ENCODE results near the gene DUT.
"Not testable (repeated sequence)": the region's sequence is repeated elsewhere in the genome, so short reads cannot be mapped to it uniquely, and the experiment has no call there.

DUT gene

DNA sequence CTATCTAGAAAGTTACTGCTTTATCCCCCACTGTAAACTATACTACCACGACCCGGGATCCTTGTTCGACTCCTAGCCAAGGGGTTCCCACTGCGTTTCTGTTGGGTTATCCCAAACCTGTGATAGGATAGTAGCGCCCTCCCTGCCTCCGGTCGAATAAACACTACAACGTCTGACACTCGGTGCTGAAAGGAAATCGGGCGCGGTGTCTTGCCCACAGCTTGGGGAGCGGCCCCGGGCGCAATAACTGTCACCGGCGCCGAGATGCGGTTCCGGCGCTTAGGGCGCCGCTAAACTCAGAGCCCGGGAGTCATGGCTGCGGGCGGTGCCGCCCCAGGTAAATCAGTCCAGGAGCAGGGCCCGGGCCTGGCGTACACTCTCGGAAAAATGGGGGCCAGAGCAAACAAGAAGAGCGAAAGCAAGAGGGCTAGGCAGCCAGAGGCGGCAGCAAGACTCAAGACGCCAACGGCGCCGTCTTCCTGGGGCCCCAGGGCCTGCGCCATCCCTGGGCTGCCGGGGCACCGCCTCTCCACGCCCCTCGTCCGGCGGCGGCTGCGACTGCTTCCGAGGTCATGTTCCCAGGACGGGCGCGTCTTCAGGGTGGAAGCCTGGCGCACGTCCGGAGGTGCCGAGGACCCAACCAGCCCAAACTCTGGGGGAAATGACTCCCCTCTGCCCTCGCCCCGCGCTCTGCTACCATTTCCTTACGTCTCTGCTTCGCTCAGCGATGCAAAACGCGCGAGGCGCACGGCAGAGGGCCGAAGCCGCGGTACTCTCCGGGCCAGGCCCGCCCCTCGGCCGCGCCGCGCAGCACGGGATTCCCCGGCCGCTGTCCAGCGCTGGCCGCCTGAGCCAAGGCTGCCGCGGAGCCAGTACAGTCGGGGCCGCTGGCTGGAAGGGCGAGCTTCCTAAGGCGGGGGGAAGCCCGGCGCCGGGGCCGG, at the start of gene DUT:
Gene DUT, plus strand, starts transcription at position 575 of the 941 bp plus-strand sequence. Its CDS starts 87 bp downstream, at position 662.
- DNase-seq = peak; percentile 59 to 91 (median 83)

DNA sequence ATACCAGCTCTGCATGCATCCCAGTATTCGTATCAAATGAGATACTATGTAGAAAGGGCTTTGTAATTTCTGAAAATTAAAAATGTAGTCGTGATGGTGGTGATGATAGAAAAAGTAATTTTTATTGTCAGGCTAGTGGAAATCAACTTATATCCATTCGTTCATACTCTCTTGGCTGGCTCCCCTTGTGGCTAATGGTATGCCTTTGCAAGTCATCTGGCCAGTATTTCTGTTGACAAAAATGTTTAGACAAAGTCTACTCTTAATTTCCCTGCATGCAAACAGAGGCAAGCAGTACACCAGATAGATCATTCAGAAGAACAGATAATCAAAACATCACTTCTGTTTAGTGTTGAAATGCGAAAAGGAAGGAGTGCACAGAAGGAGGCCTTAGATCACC, 49.6 kb upstream of the DUT start:
- DNase-seq = no peak

DNA sequence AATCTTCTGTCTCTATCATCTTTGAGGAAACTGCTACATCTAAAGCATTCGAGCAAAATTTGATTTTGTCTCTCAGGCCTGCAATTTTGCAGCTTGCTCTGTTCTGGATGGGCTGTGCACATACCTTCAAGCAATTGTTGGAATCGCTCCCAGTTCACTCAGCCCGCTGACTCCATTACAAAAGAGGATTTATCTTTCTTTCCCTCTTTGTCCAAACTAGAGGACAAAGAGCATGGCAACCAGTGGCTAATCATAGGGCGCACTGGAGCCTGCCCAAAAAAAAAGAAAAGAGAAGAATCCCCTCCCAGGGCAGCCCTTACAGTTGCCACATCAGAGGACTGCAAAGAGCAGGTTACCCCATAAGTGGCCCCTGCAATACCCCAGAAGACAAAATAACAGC, 49.0 kb upstream of the DUT start:
- no peak for DNase-seq

DNA sequence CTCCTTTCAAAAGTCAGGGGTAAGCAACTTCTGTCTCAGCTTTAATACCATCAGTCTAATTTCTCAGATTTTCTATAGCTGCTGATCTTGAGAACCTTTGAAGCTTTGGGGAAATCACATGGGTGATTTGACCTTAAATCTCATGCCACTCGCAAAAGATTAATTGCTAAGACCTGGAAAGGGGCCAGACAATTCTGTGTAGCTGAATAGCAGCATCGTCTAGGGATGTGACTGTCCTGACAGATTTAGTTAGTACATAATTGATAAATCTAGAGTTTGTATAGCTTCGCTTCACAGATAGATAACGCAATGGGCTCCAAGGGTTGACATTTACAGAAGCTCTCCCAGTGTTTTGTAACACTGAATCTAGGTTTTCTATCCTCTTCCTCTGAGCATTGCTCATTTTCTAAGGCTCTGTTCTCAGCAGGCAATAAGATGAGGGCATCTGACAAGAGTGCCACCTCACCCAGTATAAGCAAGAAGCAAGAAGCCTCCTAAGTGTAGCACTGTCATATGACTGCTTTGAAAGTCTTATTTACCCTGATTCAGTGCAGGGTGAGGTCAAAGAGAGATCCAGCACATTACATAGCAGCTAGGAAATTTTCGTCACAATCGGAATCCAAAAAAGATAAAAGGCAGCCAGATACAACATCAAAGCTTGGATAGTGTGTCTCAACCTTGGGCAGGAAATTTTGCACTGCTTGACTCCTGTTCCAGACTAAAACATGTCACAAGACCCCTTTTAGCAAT, 47.7 kb upstream of the DUT start:
- peak in 1 of 3 experiments; percentile 36 for DNase-seq

DNA sequence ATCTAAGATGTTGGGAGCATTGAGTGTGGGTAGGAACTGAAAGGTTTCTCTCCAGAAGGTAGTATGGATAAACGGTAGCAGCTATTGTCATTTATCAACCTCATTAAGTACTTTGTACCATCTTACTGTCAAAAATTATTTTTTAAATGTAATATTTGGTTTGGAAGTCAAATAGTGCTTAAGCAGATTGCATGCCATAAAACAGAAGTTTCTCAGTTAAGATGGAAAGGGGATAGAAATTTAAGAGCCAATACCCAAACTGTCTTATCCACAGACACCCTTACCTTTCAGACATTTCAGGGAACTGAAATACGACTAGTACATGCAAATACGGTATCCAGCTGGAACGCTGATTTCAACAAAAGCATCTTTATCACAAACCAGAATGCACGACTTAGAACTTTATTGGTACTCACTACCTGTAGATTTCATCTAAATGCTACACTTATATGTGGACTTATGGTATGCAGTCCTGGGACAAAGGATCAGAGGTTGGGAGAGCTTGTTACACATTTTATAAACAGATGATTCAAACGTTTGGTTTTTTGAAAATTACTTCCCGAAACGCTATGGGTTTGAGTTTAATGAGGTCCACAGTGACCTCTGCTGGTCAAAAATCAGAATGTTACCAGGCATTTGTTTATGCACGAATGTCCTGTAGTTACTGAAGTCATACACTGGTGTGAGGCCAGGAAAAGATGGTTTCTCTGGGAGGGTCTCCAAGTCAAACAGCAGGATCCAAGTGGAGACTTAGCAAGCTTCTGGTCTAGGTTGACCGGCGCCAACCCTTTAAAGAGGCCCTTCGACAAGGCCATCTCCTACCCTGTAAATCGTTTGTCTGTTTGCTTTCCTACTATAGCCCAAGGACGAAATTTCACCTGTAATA, 45.7 kb upstream of the DUT start:
- peak; percentile 40 to 86 (median 67) for DNase-seq

DNA sequence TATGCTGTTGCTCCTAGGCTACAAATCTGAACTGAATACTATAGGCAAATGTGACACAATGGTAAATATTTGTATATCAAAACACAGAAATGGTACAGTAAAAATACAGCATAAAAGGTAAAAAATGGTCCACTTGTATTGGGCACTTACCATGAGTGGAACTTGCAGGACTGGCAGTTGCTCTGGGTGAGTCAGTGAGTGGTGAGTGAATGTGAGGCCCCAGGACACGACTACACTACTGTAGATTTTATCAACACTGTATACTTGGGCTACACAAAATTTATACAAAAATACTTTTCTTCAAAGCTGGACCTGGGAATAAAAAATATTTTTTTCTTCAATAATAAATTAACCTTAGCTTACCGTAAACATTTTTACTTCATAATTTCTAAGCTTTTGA, 41.6 kb upstream of the DUT start:
- DNase-seq = no peak

DNA sequence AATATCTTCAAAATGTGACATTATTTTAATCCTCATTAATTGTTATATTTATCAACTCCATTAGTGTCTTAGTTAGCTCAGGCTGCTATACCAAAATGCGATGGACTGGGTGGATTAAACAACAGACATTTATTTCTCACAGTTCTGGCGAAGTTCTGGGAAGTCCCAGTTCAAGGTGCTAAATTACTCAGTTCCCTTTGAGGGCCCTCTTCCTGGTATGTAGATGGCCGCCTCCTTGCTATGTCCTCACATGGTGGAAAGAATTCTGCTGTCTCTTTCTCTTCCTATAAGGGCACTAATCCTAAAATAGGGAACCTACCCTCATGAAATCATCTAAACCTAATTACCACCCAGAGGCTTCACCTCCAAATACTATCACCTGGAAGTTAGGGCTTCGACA, 38.8 kb upstream of the DUT start:
- no peak for DNase-seq

DNA sequence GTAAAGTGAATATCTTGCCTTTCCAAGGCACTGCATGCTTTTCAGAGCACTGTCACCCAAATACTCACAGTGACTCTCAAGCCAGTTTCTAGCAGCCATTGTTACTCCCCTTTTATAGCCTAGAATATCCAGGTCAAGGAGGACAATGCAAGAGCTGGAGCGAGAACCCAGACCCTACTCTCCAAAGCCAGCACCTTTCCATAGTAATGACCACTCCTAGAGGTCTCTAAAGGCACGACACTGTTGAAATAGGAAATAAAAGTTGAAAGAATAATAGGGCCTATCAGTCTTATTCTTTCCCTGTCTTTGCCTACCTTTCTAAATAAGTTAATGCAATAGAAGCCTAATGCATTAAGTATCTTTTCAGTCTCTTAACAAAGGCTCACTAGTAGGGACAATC, 33.6 kb upstream of the DUT start:
- DNase-seq = no peak

DNA sequence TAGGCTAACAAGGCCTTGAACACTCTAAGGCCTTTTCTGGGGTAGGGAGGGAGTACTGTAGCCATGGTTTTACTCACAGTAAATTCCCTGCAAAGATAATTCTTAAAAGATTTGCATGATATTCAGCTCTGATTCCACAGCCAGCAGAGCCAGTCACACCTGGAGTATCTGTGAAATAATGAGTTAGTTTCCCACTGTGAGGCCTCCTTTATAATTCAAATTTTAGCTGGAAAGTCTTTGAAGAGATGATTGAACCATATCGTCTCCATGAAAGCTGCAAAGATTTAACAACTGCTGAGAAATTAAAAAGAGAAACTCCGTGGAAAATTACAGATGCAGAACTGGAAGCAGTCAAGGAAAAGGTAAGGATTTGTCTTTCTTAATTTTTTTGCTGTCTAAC, 32.3 kb upstream of the DUT start:
- peak in 1 of 3 experiments; percentile 24 for DNase-seq

DNA sequence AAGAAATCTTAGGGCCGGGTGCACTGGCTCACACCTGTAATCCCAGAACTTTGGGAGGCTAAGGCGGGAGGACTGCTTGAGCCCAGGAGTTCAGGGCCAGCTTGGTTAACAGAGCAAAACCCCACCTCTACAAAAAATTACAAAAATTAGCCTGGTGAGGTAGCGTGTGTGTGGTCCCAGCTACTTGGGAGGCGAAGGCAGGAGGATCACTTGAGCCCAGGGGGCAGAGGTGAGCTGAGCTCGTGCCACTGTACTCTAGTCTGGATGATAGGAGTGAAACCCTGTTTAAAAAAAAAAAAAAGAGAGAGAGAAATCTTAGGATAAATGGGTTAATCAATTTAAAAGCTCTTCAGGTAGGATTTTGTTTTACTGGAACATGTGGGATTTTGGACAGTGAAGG, 31.2 kb upstream of the DUT start:
- DNase-seq = no peak

DNA sequence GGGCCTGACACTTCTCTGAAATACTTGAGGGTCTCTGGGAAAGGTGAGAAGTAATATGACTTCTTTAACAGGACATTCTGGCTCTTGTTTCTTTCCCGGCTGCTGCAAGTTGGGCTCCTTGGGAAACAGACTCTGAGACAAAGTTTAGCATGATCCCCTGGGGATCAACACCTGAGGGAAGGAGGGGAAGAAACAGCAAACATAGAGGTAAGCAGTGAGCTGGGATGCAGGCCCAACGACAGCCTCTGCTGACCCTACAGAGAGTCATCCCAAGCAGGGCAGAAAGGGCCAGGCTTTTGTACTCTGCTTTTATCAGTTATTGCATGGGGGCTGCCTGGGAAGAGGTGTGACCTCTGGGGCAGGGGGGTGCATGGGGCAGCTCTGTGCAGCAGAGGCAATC, 26.8 kb upstream of the DUT start:
- DNase-seq = no peak

DNA sequence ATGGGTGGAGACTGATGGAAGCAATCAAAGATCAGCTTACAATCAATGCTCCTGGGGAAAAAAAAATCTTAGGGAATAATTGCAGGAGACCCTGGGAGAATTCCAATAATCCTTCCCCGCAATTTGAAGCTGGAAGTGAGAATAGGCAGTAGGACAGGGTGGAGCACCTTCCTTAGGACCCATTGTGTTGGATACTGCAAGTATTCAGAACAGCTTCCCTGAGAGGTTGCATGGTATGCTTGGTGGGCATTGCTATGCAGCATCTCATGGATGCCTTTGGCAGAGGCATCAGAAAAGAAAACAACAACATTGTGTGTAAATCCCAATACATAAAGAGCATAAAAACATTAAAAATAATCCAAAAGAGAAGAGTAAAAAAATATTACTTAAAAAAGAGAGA, 24.6 kb upstream of the DUT start:
- DNase-seq = no peak

DNA sequence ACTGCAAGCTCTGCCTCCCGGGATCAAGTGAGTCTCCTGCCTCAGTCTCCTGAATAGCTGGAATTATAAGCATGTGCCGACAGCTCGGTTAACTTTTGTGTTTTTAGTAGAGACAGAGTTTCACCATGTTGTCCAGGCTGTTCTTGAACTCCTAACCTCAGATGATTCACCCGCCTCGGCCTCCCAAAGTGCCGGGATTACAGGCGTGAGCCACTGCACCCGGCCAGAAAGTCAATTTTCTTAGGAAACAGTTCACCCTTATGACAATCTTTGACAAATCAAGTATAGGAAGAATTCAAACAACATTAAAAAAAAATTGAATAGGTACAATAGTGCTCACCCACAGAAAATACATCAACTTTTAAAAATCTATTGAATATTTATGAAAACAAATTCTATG, 23.6 kb upstream of the DUT start:
- no peak for DNase-seq

DNA sequence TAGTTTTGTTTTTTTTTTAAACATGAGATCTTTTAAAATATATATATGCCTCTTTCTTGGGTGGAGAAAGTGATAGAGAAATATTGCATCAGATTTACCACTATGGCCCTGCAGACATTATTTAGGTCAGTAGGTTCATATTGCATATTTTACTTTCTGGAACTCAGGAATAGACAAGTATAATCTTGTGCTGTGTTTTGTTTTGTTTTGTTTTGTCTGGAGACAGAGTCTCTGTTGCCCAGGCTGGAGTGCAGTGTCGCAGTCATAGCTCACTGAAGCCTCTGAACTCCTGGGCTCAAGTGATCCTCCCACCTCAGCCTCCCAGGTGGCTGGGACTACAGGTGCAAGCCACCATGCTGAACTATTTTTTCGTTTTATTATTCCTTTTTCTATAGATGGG, 21.5 kb upstream of the DUT start:
- DNase-seq = no peak

DNA sequence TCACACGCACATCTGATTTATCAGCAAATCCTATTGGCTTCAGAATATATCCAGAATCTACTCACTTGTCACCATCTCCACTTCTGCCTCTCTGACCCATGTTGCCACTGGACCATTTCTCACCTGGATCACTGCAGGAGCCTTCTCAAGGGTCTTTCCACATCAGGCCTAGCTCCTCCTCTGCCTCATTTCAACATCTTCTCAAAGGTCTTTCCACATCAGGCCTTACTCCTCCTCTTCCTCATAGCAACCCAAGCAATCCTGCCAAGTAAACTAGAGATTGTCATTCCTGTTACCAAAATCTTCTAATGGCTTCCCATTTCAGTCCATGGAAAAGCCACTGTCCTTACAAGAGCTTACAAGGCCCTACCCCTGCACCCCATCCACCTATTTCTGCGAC, 18.0 kb upstream of the DUT start:
- no peak for DNase-seq

DNA sequence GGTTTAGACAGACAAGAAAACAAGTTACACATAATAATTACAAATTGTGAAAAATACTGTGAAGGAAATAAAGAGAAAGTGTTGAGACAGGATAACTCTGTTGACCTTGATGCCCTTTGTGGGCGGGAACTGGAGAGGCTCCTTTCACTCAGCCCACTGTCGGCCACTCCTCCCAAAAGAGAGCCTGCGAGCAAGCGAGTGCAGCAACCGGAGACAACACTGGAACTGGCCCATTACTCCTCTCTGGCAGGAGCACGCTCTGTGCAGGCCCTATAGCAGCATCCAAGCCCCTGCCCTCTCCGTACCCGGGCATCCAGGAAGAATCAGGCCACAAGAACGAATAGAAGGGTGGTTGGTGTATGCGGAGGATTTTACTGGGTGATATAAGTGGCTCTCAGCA, 16.2 kb upstream of the DUT start:
- no peak for DNase-seq

DNA sequence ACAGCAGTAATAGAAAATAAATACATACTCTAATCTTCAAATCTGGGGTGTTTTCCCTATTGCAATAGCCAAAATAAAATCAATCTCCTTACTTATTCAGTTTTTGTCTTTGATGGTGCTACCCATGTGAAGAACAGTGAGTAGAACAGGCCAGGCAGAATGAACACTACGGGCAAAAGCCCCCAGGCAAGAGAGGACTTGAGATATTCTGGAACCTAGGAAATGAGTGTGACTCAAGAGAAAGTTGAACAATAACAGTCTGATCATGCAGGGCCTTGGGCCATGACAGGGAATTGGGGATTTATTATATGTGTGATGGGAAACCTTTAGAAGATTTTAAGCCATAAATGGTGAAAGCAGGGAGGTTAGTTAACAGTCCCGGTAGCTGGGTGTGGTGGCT, 14.0 kb upstream of the DUT start:
- no peak for DNase-seq

DNA sequence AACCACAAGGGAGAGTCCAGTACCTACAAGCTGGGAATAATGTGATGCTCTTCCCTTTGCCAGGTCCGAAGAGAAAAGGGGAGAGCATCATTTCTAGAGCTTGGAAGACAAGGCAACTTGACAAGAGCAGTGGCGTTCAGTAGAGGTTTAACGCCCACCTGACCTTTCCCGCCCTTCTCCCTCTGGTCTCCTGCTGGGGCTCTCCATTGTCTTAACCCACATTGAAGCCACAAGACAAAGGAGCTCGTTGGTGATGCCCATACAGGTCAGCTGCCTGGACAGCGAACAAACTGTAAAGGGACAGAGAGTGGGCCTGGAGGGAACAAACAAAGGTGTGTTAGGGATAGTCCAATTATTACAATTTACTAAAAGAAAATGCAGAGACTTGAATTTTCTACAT, 13.1 kb upstream of the DUT start:
- DNase-seq = peak in 1 of 3 experiments; percentile 7

DNA sequence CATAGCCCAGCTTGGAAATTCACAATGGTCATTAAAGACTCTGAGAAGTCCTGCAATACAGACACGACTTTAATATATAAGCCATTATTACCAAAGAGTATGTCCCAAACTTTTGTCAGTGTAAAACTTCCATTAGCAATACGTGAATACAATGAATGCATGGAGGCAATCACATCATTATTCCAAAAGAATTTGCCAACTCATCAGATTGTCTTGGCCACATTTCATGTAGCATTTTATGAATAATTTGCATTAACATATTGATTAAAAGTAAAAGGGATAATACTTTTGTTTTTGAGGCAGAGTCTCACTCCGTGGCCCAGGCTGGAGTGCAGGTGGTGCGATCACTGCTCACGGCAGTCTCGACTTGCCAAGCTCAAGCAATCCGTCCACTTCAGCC, 7.9 kb upstream of the DUT start:
- DNase-seq = no peak

DNA sequence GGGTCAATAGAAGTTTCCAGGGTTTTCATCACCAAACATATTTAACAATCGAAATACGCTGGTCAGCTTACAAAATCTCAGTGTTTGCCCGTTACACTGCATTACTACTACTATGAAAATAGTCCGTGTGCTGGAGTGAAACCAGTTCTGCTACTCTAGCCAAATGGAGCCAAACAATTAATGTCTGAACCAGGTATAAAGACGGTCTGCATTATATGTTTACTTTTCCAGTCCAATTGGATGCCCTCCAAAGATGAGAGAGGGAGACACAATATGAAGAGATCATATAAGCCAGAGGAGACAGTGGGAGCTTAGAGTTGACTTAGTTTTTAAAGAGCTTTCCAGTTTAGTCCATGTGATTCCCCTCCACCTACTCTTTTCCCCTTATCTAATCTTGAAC, 6.3 kb upstream of the DUT start:
- DNase-seq = peak in 1 of 3 experiments; percentile 34

DNA sequence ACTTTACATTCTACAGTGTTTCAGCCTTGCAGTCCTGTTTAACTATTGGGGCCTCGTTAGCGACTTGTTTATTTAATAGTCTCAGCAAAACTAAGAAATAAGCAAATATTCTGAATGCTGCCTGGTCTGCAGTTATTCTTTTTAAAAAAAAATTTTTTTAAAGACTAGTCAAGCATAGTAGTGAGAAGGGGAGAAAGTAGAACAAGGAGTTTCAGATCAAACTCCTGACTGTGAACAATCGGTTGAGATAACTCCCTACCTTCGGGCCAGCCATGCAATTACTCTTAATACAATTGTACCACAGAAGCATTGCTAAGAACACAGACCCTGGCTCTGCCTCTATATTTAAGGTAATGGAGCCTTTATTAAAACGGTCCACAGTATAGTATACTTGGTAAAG, 5.8 kb upstream of the DUT start:
- DNase-seq = no peak

DNA sequence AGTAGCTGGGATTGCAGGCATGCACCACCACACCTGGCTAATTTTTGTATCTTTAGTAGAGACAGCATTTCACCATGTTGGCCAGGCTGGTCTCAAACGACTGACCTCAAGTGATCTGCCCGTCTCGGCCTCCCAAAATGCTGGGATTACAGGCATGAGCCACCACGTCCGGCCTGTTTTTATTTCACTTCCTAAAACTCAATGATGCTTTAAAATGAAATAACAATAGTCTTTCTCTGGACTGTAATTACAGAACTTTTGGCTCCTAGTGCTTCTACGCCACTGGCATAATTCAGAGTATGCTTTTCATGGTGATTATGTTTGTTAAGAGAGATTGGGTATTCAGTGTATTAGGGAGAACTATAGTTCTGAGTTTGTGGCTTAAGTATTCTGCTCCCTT, 5.0 kb upstream of the DUT start:
- DNase-seq = not testable (repeated sequence)

DNA sequence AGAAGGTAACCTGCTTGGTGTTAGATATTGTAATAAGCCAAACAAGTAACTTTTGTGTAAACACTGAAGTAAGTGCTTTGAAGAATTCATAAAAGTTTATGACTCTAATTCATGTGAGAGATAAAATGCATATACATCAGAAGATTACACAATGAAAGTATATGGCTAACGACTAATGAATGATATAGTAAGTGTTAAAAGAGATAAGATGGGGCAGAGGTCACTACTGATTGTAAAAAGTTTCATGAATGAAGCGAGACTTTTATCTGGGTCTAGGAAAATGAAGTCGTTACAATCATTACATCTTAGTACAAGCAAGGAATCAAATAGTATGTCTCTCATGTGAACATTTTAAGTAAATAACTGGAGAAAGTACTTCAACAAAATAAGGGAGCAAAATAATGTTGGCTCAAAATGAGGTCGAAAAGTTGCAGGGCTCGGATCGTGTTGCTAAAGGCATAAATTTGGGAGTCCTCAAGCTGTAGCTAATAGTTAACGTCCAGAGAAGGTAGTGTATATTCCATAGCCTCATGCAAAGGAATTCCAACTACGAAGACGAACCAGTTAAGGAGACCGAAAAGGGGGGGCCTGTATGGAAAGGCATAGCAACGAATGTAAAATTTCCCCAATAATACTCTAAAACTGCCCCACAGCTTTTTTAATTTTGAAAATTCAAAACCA, 984 bp upstream of the DUT start:
- DNase-seq = no peak

All from NCI-H1417 (cell line).